Endodermal cell (in vitro differentiated cells): Measurements from ENCODE around the gene GLIS1. TPM values are rescaled to one million over a fixed set of nuclear protein-coding genes. Genes with fewer than 3 reads are reported as not detected.

Experiments
- DNase-seq: peaks from one replicate; pipeline ENCODE4 v3.0.0-alpha.2; 2017
- H3K27ac ChIP-seq: 2 replicates; pipeline ENCODE4 v1.5.1; 2013; ENCODE audit warnings: mild to moderate bottlenecking, low read depth, low read length, moderate library complexity
- H3K27me3 ChIP-seq: 2 replicates; pipeline ENCODE4 v1.6.1; 2013; ENCODE audit warnings: mild to moderate bottlenecking, low read length, moderate library complexity; ENCODE audit not compliant: insufficient read depth, control insufficient read depth, poor library complexity, severe bottlenecking
- H3K36me3 ChIP-seq: 2 replicates; pipeline ENCODE4 v1.7.0; 2013; ENCODE audit warnings: mild to moderate bottlenecking, low read length, moderate library complexity; ENCODE audit not compliant: control insufficient read depth, insufficient read depth
- H3K4me1 ChIP-seq: one replicate; pipeline ENCODE4 v1.7.0; 2013; ENCODE audit warnings: low read length; ENCODE audit not compliant: control insufficient read depth, insufficient read depth
- H3K4me3 ChIP-seq: 2 replicates; pipeline ENCODE4 v1.5.1; 2013; ENCODE audit warnings: mild to moderate bottlenecking, low read length, moderate library complexity
- H3K9ac ChIP-seq: 2 replicates; pipeline ENCODE4 v1.6.1; 2013; ENCODE audit warnings: mild to moderate bottlenecking, low read length, moderate library complexity; ENCODE audit not compliant: poor library complexity, severe bottlenecking; ENCODE audit errors: extremely low read depth
- H3K9me3 ChIP-seq: 2 replicates; pipeline ENCODE4 v1.6.1; 2013; ENCODE audit warnings: mild to moderate bottlenecking, low read length, moderate library complexity; ENCODE audit not compliant: control insufficient read depth
- H3K27ac Mint-ChIP-seq: 2 replicates; pipeline ENCODE4 v1.8.0; 2020; ENCODE audit warnings: mixed read lengths
- H3K27me3 Mint-ChIP-seq: 2 replicates; pipeline ENCODE4 v1.8.0; 2021; ENCODE audit warnings: mild to moderate bottlenecking, mixed read lengths; ENCODE audit not compliant: insufficient read depth
- H3K36me3 Mint-ChIP-seq: 2 replicates; pipeline ENCODE4 v1.8.0; 2020; ENCODE audit warnings: low read depth, mixed read lengths
- H3K4me1 Mint-ChIP-seq: 2 replicates; pipeline ENCODE4 v1.8.0; 2020; ENCODE audit warnings: mixed read lengths
- H3K4me3 Mint-ChIP-seq: 2 replicates; pipeline ENCODE4 v1.8.0; 2020; ENCODE audit warnings: mild to moderate bottlenecking, moderate library complexity, mixed read lengths
- H3K9me3 Mint-ChIP-seq: 2 replicates; pipeline ENCODE4 v1.8.0; 2020; ENCODE audit warnings: mild to moderate bottlenecking, mixed read lengths
- WGBS, 2 experiments: methylation state at CpG; one replicate each; pipeline versions ENCODE4 v1.1.5 to v1.1.7; 2013; ENCODE audit warnings: missing lambda C conversion rate in 2 of 2, mixed read lengths in 1 of 2; ENCODE audit not compliant: insufficient coverage in 1 of 2, insufficient read length in 1 of 2; 5-methylcytosine and 5-hydroxymethylcytosine counted together
- total RNA-seq, 2 donors: library from RNA; stranded (reverse); fragmentation: NEBNext Ultra II Directional in 1 of 2; extraction: Animal tissue kit (Norgen Biotek cat#: 25700) in 1 of 2; gene quantifications; 2 replicates in 1 of 2; 3 replicates in 1 of 2; pipeline ENCODE4 v1.2.1, GENCODE V29; 2021
- TF ChIP-seq, protein P1 (sequence below): fragments of 200-600 bp; sonication (generic); conservative IDR thresholded peaks from 2 replicates; pipeline ENCODE4 v1.5.0; 2021; ENCODE audit warnings: antibody characterized with exemption, mild to moderate bottlenecking

The GLIS1 gene
- total RNA-seq, 2 donors from 2014 or later: 2.1 to 3.9 TPM

DNA sequence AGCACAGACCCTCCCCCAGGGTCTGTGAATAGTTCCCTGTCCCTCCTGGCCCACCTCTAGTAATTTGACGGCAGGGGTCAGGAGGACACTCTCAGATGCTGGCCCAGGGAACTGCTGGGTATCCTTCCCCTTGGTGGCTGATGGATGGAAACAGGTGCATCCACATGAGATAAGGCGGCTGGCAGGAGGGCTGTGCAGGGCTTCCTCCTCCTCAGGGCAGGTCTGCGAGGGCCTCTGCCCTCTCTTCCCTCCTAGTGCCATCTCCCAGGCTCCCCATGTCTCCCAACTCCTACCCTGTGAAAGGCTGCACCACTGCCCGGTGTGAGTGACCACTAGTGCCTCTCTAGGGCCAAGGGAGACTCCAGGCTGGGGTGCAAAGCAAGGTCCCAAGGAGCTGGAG lies 123.9 kb downstream of the GLIS1 start:
- peak; percentile 42 for DNase-seq
- Histone ChIP-seq H3K27ac (no peak overlapping the region), H3K27me3 (no peaks in the 10 kb centered on the region), H3K4me1 (no peaks in the 10 kb centered on the region), H3K9me3 (peaks cover 13% of the 10 kb centered on the region), H3K9ac (no peak overlapping the region), H3K36me3 (no peaks in the 10 kb centered on the region), H3K4me3 (no peak overlapping the region)
- TF ChIP-seq, protein P1, sequence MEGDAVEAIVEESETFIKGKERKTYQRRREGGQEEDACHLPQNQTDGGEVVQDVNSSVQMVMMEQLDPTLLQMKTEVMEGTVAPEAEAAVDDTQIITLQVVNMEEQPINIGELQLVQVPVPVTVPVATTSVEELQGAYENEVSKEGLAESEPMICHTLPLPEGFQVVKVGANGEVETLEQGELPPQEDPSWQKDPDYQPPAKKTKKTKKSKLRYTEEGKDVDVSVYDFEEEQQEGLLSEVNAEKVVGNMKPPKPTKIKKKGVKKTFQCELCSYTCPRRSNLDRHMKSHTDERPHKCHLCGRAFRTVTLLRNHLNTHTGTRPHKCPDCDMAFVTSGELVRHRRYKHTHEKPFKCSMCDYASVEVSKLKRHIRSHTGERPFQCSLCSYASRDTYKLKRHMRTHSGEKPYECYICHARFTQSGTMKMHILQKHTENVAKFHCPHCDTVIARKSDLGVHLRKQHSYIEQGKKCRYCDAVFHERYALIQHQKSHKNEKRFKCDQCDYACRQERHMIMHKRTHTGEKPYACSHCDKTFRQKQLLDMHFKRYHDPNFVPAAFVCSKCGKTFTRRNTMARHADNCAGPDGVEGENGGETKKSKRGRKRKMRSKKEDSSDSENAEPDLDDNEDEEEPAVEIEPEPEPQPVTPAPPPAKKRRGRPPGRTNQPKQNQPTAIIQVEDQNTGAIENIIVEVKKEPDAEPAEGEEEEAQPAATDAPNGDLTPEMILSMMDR: no peak
- Mint-ChIP-seq H3K27me3 (peaks cover 2% of the 10 kb centered on the region), H3K4me3 (no peak overlapping the region), H3K4me1 (no peaks in the 10 kb centered on the region), H3K36me3 (peaks cover 4% of the 10 kb centered on the region), H3K9me3 (peaks cover 22% of the 10 kb centered on the region), H3K27ac (no peak overlapping the region)
- WGBS, 2 experiments: 87% methylated on average over 4 of the region's 4 CpGs; no CpG with 5 or more reads in 1 of the 2 experiments

DNA sequence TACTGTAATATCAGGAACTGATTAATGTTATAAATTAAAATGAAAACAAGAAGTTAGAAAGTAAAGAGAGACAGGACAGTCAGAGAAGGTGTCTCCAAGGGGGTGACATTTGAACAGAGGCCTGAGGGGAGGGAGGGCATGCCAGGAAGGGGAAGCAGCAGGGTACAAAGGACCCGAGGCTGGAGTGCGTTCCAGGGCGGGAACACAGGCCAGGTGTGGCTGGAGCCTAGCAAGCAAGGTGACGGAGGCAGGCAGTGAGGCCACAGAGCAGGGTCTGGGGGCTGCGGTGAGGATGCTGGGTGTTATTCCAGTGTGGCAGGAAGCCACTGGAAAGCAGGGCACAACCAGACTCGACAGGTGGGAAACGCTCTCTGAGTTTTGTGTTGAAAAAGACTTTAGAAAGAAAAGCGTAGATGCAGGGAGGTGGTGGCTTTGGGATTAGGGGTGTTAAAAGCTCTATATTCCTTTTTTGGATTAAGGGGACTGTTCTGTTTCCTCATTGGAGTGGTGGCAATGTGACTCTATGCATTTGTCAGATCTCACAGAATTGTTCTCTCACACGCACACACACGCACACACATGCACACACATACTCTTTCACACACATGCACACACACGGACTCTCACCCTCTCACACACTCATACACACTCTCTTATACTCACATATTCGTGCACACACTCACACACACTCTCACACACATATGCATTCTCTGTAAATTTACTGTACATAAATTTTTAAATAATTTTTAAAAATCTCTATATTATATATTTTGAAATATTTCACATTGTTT lies 124.5 kb downstream of the GLIS1 start:
- no peak overlapping the region for H3K27ac ChIP-seq
- TF ChIP-seq, protein P1: no peak
- H3K27me3 ChIP-seq: no peaks in the 10 kb centered on the region
- no peaks in the 10 kb centered on the region for H3K4me1 ChIP-seq
- Mint-ChIP-seq H3K36me3 (peaks cover 4% of the 10 kb centered on the region), H3K4me3 (no peak overlapping the region), H3K27ac (no peak overlapping the region), H3K27me3 (peaks cover 2% of the 10 kb centered on the region), H3K9me3 (peaks cover 24% of the 10 kb centered on the region), H3K4me1 (no peaks in the 10 kb centered on the region)
- peak; percentile 66 for DNase-seq
- no peak overlapping the region for H3K4me3 ChIP-seq
- H3K9ac ChIP-seq: no peak overlapping the region
- WGBS, 2 experiments: 80 to 81% methylated on average over 9 to 12 of the region's 12 CpGs
- no peaks in the 10 kb centered on the region for H3K36me3 ChIP-seq
- peaks cover 17% of the 10 kb centered on the region for H3K9me3 ChIP-seq

DNA sequence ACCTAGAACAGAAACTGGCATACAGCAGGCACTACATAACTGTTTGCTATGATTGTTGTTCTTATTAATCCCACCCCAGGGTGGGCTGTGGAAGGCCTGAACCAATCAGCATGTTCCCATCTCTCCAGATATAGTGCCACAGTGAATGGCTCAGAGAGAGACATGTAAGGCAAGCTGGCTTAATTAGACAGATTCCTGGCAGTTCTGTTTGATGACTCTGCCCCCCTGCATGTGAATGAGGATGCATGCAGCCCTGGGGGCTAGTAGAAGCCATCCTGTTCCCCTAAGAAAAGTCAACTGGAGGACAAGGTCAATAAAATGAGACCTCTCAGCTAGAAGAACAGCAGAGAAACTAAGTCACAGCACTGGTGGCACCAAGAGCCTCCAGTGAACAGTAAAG lies 130.3 kb downstream of the GLIS1 start:
- Mint-ChIP-seq H3K9me3 (peaks cover 28% of the 10 kb centered on the region), H3K4me1 (peaks cover 5% of the 10 kb centered on the region), H3K27ac (no peak overlapping the region), H3K27me3 (peaks cover 4% of the 10 kb centered on the region), H3K36me3 (peaks cover 7% of the 10 kb centered on the region), H3K4me3 (no peak overlapping the region)
- DNase-seq: peak; percentile 13
- TF ChIP-seq, protein P1: no peak
- H3K9ac ChIP-seq: no peak overlapping the region
- no peaks in the 10 kb centered on the region for H3K4me1 ChIP-seq
- no peak overlapping the region for H3K4me3 ChIP-seq
- peaks cover 18% of the 10 kb centered on the region for H3K9me3 ChIP-seq
- H3K27me3 ChIP-seq: no peaks in the 10 kb centered on the region
- H3K27ac ChIP-seq: no peak overlapping the region
- H3K36me3 ChIP-seq: no peaks in the 10 kb centered on the region
